Measurements from ENCODE around the gene ZC3H7B.

Gene ZC3H7B

DNA sequence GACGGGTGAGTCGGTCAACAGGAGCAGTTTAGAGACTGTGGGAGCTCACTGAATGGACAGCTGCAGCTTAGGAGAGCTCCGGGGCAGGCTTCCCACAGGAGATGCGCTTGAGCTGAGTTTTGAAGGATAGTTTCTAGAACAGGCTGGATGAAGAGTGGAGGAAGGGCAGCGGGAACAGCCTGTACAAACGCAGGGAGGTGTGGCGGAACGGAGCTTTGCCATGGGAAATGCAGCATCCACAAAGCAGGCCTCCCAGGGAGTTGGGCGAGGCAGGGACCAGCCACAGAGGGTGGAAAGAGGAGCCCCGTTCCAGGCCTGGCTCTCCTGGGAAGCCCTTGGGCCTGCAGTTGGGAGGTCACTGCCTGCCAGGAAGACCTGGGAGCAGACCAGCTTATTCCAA is 53.7 kb downstream of the ZC3H7B start:
- DNase-seq (ENCODE audit: low read depth) = no peak

DNA sequence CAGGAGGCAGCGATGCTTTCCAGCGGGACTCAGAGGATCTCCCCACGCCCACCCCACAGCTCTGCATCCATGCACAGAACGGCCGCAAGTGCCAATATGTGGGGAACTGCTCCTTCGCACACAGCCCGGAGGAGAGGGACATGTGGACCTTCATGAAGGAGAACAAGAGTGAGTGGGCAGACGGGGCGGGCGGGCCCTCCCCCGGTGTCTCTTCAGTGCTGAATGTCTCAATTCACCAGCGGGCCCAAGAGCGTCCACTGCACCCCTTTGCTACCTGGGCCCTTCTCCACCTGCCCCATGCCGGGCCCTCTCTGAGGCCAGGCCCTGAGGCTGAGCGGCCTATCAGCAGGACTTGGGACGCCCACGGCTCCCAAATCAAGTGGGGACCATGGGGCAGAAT is 54.6 kb downstream of the ZC3H7B start:
- DNase-seq (ENCODE audit: low read depth) = no peak

DNA sequence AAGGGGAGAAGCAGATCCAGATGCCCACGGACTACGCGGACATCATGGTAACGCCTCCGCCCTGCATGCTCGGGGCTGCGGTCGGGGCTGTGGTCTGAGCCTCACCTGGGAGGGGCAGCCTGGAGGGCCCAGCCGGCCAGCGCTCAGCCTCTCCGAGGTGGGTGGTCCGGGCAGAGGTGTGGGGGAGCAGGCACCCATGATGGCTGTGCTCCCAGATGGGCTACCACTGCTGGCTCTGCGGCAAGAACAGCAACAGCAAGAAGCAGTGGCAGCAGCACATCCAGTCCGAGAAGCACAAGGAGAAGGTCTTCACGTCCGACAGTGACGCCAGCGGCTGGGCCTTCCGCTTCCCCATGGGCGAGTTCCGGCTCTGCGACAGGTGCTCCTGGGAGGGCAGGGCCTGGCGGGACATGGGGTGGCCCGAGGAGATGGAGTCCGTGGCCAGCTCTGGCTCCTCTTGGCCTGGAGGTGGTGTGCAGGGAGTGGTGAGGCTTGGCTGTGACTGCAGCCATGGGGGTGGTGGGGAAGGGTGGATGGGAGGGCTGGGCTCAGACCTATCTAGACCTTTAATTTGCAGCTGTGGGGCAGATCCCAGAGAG is 55.2 kb downstream of the ZC3H7B start:
- DNase-seq (ENCODE audit: low read depth) = no peak

DNA sequence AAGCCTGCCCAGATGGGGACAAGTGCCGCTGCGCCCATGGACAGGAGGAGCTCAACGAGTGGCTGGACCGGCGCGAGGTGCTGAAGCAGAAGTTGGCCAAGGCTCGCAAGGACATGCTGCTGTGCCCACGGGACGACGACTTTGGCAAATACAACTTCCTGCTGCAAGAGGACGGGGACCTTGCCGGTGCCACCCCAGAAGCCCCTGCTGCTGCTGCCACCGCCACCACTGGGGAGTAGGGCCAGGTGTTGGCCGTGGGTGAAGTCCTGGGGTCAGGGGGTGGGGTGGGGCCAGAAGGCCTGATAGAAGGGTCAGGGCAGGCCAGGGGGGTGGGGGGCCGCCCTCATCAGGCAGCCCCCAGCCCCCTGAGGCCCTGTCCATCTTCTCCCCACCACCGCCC is 55.9 kb downstream of the ZC3H7B start:
- DNase-seq (ENCODE audit: low read depth) = no peak

DNA sequence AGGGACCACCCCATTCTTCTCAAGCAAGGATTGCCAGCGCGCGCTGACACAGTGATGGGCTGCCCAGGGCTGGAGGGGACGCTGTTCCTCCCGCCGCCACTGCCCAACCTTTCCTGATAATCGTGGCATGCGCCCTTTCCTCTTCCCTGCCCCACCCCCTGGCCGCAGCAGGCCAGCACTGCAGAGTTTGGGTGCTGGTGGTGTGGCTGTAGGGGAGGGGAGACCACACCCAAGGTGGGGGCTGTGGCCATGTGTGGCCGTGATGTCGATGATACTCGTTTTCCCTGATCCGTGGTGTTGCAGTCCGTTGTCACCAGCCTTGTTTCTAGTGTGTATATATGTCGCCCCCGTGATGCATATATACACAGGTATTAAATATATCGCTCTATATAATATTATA is 57.6 kb downstream of the ZC3H7B start:
- no peak for DNase-seq (ENCODE audit: low read depth)

DNA sequence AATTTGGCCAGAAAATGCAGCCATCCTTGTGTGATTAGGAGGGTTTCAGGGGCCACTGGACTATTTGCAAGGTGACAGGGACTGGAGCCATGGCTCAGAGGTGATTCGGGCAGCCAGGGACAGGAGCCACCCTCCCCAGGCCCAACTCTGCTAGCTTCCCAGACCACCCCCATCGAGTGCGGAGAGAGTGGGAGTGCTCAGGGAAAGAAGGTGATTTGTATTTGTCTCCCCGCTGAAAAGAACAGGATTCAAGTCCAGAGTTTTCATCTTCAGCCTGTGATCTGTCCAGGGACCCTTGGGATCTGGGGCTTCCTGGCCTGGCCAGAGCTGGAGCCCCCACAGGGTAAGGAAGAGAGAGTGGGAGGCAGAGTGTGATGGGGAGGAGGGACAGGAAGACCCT is 58.1 kb downstream of the ZC3H7B start:
- DNase-seq (ENCODE audit: low read depth) = no peak

DNA sequence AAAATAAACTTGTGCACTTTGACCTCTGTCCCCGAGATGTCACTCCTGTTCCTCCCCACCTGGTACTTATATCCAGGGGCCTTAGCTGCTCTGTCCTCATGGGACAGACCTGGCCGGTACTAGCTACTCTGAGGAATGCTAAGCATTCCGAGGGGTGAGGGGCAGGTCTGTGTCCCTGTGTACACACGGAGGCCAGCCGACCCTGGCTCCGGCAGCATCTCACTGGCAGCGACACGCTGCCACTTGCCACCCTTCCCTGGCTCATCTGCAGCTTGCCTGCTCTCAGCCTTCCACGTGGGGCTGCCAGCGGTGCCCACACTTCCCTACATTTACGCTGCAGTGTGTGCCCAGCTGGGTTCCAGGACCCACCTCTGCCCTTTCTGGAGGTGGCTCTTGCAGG is 58.8 kb downstream of the ZC3H7B start:
- no peak for DNase-seq (ENCODE audit: low read depth)

DNA sequence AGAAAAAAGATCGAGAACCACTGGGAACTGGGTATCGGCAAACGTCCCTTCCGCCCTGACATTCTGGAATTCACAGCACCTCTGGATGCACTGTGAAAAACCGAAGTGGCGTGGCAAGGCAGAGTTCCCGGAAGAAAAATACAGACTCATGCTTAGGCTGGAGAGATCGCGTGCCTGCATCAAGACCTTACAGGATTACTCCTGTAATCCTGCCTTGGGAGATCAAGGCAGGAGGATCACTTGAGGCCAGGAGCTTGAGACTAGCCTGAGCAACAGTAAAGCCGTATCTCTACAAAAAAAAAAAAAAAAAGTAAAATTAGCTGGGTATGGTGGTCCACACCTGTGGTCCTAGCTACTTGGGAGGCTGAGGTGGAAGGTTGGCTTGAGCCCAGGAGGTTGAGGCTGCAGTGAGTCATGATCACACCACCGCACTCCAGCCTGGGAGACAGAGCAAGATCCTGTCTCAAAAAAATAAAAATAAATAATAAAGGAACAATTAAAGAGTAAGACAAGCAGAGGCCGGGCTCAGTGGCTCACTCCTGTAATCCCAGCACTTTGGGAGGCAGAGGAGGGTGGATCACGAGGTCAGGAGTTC is 60.5 kb downstream of the ZC3H7B start:
- no peak for DNase-seq (ENCODE audit: low read depth)

DNA sequence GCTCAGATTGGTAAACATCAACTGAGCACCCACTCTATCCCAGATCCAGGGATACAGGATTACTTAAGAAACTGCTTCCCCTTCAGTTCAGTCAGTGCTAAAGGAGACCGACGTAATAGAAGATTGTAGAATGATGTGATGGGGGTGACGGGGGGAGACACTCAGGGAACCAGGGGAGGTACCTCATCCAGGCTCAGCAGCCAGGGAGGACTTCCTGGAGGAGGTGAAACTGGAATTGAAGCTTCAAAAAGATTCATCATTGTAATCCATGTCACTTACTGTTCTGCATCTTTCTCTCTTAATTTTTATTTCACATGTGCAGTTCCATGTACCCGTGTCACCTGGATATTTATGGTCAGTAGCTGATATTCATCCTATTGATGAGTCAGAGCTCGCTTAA is 61.3 kb downstream of the ZC3H7B start:
- DNase-seq (ENCODE audit: low read depth) = no peak

DNA sequence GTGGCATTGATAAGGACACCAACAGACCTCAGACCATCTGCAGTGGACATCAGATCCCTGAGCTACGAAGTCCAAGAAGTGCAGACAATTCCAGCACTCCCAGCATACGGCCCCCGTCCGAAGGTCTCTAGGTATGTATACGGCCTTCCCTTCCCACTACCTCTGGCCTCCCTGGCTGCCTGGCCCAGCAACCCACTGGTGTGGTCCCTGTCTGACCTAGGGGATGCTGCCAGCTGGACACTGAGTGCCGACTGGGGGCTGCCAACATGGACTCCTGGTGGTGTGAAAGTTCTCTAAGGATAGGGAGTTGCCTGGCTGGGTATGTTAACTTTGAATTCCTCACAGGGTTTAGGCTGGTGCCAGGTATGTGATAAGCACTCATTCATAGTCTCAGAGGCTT is 62.9 kb downstream of the ZC3H7B start:
- no peak for DNase-seq (ENCODE audit: low read depth)

DNA sequence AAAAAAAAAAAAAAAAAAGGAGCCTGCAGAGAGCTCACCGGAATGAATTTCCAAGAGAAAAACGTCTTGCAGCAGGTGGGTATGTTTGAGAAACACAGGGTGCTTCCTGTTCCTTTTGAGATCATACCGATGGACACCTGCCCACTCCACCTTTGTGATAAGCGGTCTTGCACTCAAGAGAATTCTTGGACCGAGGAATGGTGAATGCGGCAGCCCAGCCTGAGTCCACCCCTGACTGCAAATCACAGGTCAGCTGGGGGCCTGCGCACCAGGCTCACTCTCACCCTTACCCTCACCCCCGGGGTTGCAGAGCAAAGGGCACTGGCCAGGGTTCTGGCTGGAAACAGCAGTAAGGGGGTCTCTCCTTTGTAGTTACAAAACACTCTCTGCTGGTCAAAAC is 63.6 kb downstream of the ZC3H7B start:
- no peak for DNase-seq (ENCODE audit: low read depth)

DNA sequence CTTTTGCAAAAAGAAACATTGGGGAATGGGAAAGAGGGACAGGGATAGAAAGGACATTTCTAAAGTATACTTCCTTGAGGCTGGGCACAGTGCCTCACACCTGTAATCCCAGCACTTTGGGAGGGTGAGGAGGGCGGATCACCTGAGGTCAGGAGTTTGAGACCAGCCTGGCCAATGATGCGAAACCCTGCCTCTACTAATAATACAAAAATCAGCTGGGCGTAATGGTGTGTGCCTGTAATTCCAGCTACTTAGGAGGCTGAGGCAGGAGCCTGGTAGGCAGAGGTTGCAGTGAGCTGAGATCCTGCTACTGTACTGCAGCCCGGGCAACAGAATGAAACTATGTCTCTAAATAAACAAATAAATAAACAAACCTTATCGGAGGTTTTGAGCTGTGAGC is 64.1 kb downstream of the ZC3H7B start:
- no peak for DNase-seq (ENCODE audit: low read depth)

DNA sequence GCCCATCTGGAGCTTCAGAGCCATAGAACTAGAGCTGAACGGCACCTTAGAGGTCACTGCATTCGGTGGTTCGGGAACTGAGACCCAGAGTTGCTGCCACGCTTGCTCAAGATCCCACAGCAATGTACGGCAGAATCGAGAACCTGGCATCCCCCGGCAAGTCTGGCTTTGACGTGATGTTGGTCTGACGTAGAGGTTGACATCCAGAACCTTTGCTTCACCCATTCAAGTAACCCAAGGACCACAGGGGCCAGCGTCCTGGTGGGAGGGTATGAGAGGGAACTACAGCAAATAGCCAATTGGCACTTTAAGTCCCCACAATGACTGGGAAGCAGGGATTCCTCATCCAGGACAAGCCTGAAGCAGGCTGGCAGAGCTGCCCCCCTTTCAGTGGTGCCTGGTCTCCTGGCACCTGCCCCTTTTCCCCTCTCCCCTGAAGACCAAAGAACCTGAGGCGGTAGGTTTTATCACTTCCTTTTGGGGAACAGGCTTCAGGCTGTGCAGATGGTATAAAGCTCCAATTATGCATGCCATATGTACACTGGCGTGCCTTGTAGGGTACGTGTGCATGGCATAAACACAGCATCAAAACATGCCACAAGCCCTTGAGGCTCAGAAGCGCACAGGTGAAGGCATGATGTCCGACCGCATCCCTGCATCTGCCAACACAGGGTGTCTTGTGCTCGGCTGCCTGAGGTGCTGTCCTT is 65.2 kb downstream of the ZC3H7B start:
- DNase-seq (ENCODE audit: low read depth) = no peak

DNA sequence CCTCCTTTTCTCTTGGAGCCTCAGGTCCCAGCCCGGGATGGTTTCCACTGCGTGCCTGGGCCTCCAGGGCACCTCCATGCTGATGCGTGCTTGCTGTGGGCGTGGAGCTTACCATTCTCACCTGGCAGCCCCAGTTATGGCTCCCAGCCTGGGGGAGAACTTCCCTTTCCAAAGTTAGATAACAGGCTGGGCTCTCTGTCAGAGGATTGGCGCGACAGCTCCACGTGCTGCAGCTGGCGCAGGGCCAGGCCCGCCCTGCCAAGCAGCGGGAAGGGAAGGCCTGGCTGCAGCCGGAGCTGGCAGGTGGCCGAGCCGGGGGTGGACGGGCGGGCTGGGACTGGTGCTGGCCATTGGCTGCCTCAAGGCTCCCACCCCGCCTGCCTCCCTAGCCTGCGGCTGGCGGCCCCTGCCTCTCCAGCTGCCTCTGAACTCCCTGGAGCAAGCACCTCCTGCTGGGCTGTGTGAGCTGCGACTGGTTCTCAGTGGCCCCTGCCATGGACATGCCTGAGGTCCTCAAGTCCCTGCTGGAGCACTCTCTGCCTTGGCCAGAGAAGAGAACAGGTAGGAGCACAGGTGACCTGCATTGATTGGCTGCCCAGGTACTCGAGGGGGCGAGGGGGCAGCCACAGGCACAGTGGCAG is 65.8 kb downstream of the ZC3H7B start:
- no peak for DNase-seq (ENCODE audit: low read depth)

DNA sequence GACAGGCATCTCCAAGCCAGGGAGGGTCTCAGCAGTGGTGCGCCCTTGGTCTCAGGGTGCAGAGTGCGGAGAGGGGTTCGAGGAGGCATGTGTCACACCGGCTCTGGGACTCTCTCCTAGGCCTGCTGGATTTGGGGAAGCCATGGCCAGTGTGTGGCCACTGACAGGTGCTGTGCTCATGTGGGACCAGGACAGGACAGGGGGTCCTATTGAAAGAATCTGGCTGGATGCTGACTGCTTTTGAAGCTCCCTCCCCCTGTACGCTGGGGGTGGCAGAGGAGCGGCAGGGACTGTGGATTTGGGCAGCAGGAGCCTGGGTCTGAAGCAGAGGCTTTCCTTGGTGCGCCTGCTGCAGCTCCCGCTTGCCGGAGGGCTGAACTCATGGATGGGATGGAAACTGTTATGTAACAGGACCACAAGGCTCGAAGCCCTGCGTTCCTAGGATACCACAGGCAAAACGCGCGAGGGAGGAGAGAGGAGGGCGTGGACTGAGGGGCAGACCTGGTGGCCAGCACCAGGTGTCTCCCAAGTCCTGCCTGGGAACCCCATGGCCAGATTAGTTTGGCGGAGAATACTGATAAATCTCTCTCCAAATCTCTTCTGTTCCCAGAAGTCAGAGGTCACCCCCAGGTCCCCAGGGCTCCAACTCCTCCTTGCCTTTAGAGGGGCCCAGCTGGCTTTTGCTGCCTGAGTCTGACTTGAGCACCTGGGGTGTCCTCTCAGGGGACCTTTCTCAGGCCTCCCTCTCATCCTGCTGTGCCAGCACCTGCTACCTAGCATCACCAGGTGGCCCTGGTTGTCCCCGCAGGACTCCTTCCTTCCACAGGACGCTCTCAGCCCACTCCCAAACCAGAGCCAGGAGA is 66.6 kb downstream of the ZC3H7B start:
- DNase-seq (ENCODE audit: low read depth) = no peak

DNA sequence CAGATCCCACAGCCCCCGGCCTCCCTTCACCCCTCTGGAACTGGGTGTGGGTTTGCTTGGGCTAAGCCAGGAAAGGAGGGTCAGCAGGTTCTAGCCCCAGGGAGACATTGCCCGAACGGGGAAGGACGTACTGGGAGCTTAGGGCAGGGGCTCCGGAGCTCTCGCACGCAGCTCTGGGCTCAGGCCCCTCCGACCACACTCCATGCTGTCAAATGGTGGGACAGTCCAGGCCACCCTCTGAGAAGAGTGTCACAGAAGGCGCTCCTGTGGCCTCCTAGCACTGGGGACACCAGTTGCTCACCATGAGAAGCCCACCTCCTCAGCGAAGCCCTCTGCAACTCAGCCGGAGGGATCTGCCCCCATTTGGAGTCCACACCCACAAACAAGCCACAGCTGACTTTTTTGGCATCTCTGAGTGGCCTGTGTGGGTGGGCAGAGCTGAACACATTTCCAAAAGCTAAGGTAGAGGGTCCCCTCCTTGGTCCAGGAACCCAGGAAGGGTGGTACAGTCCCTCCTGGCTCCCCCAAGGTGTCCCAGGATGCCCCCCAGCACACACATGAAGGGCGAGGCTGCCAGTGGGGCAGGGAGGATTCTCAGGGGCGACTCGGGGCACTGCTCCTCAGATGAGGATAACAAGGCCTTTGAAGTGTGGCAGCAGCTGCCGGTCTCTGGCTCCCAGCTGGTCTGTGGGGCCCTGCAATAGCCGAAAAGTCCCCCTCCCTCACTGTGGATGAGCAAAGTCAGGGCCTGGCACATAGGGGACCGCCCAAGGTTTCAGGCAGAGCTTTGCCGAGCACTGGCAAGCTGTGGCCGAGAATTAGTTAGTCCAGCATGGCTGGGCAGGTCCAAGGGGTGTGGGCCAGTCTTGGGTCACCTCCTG is 67.5 kb downstream of the ZC3H7B start:
- DNase-seq (ENCODE audit: low read depth) = no peak

DNA sequence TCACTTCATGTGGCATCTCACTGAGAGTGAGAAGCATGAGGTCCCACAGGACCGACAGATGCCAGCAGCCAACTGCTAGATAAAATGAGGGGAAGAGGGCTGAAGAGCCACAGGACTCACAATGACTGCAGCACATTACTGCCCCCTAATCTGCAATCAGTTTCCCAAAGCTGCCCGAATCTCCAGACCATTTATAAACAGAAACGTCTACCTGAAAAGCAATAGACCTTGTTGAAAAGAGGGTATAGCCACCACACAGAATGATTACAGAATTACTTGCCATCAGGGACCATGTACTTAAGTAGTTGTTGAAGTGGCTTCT is 68.1 kb downstream of the ZC3H7B start:
- DNase-seq (ENCODE audit: low read depth) = no peak

DNA sequence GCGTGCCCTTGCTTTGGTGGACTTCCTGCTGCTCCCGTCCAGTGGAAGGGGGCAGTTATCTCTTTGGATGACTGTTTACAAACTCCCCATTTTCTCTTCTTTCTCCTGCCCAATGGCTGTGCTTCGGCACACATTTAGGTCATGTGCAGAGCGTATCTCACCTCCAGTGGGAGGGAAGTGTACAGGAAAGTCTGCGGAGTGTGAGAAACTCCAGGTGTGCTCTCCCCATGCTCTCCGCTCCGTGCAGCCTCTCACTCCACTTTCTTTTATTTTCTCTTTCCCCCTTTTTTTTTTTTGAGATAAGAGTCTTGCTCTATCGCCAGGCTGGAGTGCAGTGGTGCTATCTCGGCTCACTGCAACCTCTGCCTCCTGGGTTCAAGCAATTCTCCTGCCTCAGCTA is 68.5 kb downstream of the ZC3H7B start:
- DNase-seq (ENCODE audit: low read depth) = no peak

DNA sequence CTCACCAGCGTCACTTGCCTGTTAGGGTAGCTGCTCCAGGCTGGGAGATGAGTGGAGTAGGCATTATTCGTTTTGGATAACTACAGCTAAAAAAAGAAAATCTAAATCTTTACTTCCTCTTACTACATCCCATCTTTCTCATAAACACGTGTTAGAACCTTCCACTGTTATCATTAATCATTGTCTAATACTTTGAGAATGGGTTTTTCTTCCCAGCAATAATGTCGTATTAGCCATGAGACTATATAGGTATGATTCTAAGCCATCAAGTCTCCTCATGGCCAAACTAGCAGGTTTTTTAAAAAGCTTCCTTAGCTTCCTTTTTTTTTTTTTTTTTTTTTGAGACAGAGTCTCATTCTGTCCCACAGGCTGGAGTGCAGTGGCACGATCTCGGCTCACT is 76.5 kb downstream of the ZC3H7B start:
- DNase-seq (ENCODE audit: low read depth) = no peak

DNA sequence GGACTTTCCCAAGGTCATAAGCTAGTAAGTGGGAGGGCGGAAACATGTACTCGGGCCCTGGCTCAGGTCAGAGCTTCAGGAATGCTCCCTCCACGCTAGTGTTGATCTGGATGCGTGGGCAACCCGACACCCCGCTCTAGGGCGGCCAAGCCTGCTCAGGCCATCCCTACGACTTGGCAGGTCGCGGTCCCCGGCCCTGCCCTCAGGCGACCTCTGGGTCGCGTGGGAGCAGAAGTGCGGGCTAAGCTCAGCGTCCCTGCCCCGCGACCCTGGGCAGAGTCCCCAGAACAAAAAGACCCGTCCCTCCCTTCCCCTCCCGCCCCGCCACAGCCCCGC is 79.6 kb downstream of the ZC3H7B start:
- peak; percentile 5 for DNase-seq (ENCODE audit: low read depth)

DNA sequence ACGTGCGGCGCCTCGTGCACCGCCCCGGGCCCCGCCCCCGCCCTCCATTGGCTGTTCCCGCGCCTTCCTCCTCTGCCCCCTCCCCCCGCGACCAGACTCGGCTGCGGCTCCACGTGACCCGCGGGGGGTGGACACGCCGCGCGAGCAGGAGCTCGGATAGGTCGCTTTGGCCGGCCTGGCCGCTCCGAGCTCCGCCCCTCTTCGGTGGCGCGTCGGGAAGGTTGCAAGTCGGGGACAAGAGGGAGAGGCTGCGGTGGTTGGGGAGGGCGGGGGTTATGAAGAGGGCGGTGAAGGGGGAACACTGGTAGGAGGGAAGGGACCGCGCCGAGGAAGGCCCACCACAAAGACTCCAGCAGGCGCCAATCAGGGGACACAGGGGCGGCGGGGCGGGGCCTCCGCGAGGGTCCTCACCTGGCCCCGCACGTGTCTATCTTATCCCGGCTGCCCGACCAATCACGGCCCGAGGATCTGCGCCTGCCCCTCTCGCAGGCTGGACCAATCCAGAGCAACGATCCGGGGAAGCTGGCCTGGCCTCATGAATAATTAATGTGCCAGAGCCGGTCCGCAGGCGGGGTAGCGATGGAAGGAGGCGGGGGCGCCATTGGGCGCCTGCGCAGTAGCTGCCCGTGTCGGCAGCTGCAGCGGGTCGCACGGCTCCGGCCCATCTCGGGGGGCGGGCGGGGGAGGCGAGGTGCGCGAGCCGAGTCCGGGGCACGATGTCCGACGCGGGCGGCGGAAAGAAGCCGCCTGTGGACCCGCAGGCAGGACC is 80.2 kb downstream of the ZC3H7B start, which contains the start of gene TEF:
Gene TEF (plus strand): TSS at position 614 of the 769 bp plus-strand sequence. CDS start 103 bp downstream, at position 717.
- peak; percentile 93 for DNase-seq (ENCODE audit: low read depth)

Measured in stimulated activated CD8-positive, alpha-beta memory T cell treated with anti-CD3 and anti-CD28 coated beads, Interleukin-15, amount 100 ng/mL, for 1 hour (primary cell).